GM12872 (cell line): ENCODE data around the gene HSPE1.

Source experiments
- CTCF ChIP-seq: IDR thresholded peaks from 3 replicates; pipeline ENCODE4 v1.5.1; 2011; ENCODE audit warnings: low read depth, mild to moderate bottlenecking, low read length, moderate library complexity; ENCODE audit not compliant: insufficient read depth

Gene HSPE1

GRCh38 chr2:197499594-197500502, at the start of gene HSPE1, which contains the start of gene HSPD1:
HSPE1 (plus strand) TSS chr2:197500379; CDS start chr2:197500437, 58 bp downstream.
HSPD1 (minus strand) TSS chr2:197499840; CDS start chr2:197498848, 992 bp downstream.
- no peak for TF ChIP-seq CTCF

GRCh38 chr2:197450465-197450864, 49.7 kb upstream of the HSPE1 start:
- TF ChIP-seq CTCF, result no peak

GRCh38 chr2:197452754-197453122, 47.4 kb upstream of the HSPE1 start:
- no peak for TF ChIP-seq CTCF

GRCh38 chr2:197453123-197453913, 46.9 kb upstream of the HSPE1 start, which contains the start of gene COQ10B:
COQ10B (plus strand) TSS chr2:197453552; CDS start chr2:197453561, 9 bp downstream.
- 0 out of 3 replicates have a peak, but pooled peaks have one; percentile 27 for TF ChIP-seq CTCF

GRCh38 chr2:197453914-197454398, 46.2 kb upstream of the HSPE1 start:
- no peak for TF ChIP-seq CTCF

- no peak for TF ChIP-seq CTCF
These were observed 45.3 kb upstream of the HSPE1 start for GRCh38 chr2:197454923-197455322.

GRCh38 chr2:197455428-197455827, 44.8 kb upstream of the HSPE1 start:
- no peak for TF ChIP-seq CTCF
